Left hindlimb (tissue), 1 donor: ENCODE results near the gene NUP37.

Source experiments
- DNase-seq: peaks from one replicate; pipeline ENCODE4 v3.0.0-alpha.2; 2018

NUP37 gene

DNA sequence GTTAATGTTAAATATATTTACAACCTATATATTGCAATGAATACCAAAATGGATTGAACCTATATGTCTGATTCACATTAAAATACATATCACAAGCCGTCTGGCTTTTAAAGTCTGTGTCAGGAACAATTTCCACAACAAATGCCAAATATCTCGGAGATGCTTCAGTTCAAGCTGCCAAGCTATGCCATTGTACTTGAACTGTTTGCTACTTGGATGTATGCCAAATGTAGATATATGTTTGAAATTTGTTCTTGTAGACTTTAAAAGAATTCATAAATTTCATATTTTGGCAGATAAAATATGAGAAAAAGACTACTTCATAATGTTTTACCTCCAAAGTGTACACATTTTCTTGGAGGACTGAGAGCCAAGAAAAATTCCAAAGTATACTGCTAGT is 95.1 kb downstream of the NUP37 start:
- DNase-seq, result no peak

DNA sequence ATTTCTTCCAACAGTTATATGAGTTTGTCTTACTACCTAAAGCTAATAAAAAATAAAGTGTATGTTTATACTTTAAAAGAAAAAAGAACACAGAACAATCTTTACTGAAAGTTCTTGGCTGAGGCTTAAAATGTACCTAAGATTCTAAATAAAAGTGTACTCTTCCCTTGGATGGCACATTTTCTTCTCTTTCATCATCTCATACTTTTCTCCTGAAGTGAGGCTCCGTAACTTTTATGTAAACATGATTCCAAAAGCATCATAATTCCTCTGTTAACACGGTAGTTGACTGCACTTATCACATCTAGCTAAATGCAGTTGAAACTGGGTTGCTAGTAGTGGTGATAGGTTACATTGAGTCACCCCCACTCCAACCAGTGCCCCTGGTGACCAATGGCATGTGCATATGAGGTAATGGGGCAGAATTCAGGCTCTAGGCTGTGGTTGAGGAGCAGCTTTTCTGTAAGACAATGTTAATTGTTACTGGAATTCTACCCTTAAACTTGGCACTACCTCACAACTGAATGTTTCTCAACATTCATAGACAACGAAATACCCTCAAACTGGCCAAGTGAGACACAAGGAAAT is 96.5 kb downstream of the NUP37 start:
- no peak for DNase-seq
